OCI-LY3 (cell line): ENCODE data around the gene USB1.

Experiments
- EZH2phosphoT487 ChIP-seq: fragments of 200-600 bp; shearing (Covaris generic); IDR thresholded peaks from 2 replicates; pipeline ENCODE4 v1.6.1; 2018; ENCODE audit warnings: antibody characterized with exemption, mixed run types, low read depth
- TF ChIP-seq, protein P1 (sequence below): fragments of 200-600, 300-600 bp; sonication (generic); IDR thresholded peaks from 2 replicates; pipeline ENCODE4 v1.5.1; 2014; ENCODE audit warnings: antibody characterized with exemption, low read length, low read depth

DNA sequence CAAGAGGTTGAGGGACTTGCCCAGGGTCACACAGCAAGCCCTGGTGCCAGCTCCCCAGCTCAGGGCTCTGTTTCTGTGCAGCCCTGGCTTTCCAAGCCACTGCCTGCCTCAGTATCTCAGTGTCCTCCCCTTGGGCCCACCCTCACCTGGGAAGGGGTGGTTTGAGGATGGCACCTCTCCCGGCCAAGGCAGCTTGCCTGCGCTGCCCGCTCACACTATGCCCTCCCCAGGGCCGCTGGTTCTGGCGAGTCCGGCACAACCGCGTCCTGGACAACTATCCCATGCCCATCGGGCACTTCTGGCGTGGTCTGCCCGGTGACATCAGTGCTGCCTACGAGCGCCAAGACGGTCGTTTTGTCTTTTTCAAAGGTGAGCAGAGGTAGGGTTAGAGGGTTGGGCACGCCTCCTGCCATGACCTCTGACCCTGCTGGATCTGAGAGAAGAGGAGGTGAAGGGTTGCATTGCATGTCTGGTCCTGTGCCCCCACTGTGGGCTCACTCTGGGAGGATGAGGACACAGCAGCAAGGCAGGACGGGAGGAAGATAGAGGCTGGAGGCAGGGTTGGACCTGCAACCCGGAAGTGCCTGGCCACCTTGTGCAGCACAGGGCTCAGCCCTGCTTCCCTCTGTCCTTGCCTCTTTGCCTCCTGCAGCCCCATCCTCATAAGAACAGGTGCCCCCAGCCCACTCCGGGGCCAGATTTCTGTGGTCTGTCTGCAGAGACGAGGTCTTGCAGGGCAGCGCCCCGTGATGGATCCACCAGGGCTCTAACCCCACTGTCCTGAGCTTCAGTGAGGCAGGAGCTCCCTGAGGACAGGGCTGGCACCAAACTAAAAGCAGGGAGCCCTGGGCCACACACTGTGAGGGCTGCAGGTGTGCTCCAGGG, 41.0 kb downstream of the USB1 start:
- TF ChIP-seq, protein P1, sequence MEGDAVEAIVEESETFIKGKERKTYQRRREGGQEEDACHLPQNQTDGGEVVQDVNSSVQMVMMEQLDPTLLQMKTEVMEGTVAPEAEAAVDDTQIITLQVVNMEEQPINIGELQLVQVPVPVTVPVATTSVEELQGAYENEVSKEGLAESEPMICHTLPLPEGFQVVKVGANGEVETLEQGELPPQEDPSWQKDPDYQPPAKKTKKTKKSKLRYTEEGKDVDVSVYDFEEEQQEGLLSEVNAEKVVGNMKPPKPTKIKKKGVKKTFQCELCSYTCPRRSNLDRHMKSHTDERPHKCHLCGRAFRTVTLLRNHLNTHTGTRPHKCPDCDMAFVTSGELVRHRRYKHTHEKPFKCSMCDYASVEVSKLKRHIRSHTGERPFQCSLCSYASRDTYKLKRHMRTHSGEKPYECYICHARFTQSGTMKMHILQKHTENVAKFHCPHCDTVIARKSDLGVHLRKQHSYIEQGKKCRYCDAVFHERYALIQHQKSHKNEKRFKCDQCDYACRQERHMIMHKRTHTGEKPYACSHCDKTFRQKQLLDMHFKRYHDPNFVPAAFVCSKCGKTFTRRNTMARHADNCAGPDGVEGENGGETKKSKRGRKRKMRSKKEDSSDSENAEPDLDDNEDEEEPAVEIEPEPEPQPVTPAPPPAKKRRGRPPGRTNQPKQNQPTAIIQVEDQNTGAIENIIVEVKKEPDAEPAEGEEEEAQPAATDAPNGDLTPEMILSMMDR: no peak
- no peak for TF ChIP-seq EZH2phosphoT487
